Suppressor macrophage (primary cell): ENCODE results near the gene CDH20.

Experiments
- DNase-seq, 4 experiments: peaks; one replicate each; pipeline ENCODE4 v3.0.0-alpha.2; 2020 to 2022
- total RNA-seq, 17 experiments: gene quantifications; one replicate each; lab custom pipeline; 2026; ENCODE audit warnings: mixed read lengths in 6 of 17, inconsistent platforms in 3 of 17; lab: John Stamatoyannopoulos, UW

CDH20 gene
- total RNA-seq = 0 to 2.2 (median 0) reads per million in 17 experiments

- DNase-seq = no peak
Observed at GRCh38 chr18:61333271-61333745, at the start of gene CDH20. Gene CDH20, plus strand, starts transcription at chr18:61333430.

GRCh38 chr18:61284039-61284438, 49.2 kb upstream of the CDH20 start:
- no peak for DNase-seq

- DNase-seq = no peak
Observed at GRCh38 chr18:61285777-61286176, 47.5 kb upstream of the CDH20 start.

GRCh38 chr18:61286867-61287266, 46.4 kb upstream of the CDH20 start:
- no peak for DNase-seq

GRCh38 chr18:61290616-61291015, 42.6 kb upstream of the CDH20 start:
- no peak for DNase-seq

- DNase-seq = no peak
Observed at GRCh38 chr18:61292280-61293035, 40.8 kb upstream of the CDH20 start.

- no peak for DNase-seq
Observed at GRCh38 chr18:61295153-61295552, 38.1 kb upstream of the CDH20 start.

GRCh38 chr18:61308004-61308403, 25.2 kb upstream of the CDH20 start:
- no peak for DNase-seq

- DNase-seq = no peak
Observed at GRCh38 chr18:61308795-61309393, 24.3 kb upstream of the CDH20 start.

- peak; percentile 40 to 61 (median 44) for DNase-seq
Observed at GRCh38 chr18:61322265-61322873, 10.9 kb upstream of the CDH20 start.

GRCh38 chr18:61323951-61324350, 9.3 kb upstream of the CDH20 start:
- no peak for DNase-seq

GRCh38 chr18:61326407-61326806, 6.8 kb upstream of the CDH20 start:
- no peak for DNase-seq

- no peak for DNase-seq
Observed at GRCh38 chr18:61329398-61329797, 3.8 kb upstream of the CDH20 start.

GRCh38 chr18:61331051-61331450, 2.2 kb upstream of the CDH20 start:
- DNase-seq = no peak

- no peak for DNase-seq
Observed at GRCh38 chr18:61333746-61334490, 688 bp downstream of the CDH20 start.

GRCh38 chr18:61334491-61334850, 1.2 kb downstream of the CDH20 start:
- no peak for DNase-seq

- no peak for DNase-seq
Observed at GRCh38 chr18:61334951-61335683, 1.9 kb downstream of the CDH20 start.

GRCh38 chr18:61335684-61336555, 2.7 kb downstream of the CDH20 start:
- no peak for DNase-seq

- no peak for DNase-seq
Observed at GRCh38 chr18:61336766-61337165, 3.5 kb downstream of the CDH20 start.

- no peak for DNase-seq
Observed at GRCh38 chr18:61337527-61337926, 4.3 kb downstream of the CDH20 start.

GRCh38 chr18:61340148-61340547, 6.9 kb downstream of the CDH20 start:
- DNase-seq = no peak
